Pancreas (tissue), 10 donors: ENCODE data around the gene MRPL46. TPM values are rescaled to one million over a fixed set of nuclear protein-coding genes. Genes with fewer than 3 reads are reported as not detected.
A peak's percentile ranks its signal among the peaks of the same experiment; 100 is the strongest.

Experiments
- ATAC-seq, 4 donors: fragments of 200-7000 bp; cut with Tn5 transposase; one replicate each; pipeline versions ENCODE4 v1.8.0 to v1.9.1; 2020; ENCODE audit warnings: mild to moderate bottlenecking in 4 of 4, moderate library complexity in 4 of 4
- DNase-seq, 6 donors: peaks; one replicate each; pipeline ENCODE4 v3.0.0-alpha.2; 2020
- FAIRE-seq: peaks from 2 replicates; lab custom pipeline; 2012; peaks lifted over from hg19 to GRCh38; lab: Jason Lieb, UNC
- H3K27ac ChIP-seq, 4 donors: fragments of 200-600 bp; sonication (generic); 1 replicate in 3 of 4; 2 replicates in 1 of 4; pipeline versions ENCODE4 v1.5.0 to v1.8.0; 2020
- H3K27me3 ChIP-seq, 4 donors: fragments of 200-600 bp; one replicate each; pipeline ENCODE4 v1.8.0; 2021
- H3K36me3 ChIP-seq, 3 donors: fragments of 200-600 bp; sonication (generic) in 1 of 3; one replicate each; pipeline versions ENCODE4 v1.5.0 to v1.8.0; 2020 to 2021
- H3K4me1 ChIP-seq, 3 donors: fragments of 200-600 bp; one replicate each; pipeline ENCODE4 v1.8.0; 2021
- H3K4me3 ChIP-seq, 4 donors: fragments of 200-600 bp; sonication (generic) in 2 of 4; one replicate each; pipeline versions ENCODE4 v1.5.0 to v1.8.0; 2020 to 2021
- H3K9me3 ChIP-seq, 4 donors: fragments of 200-600 bp; one replicate each; pipeline ENCODE4 v1.8.0; 2021
- WGBS, 2 donors: extraction: QIAGEN DNeasy Blood & Tissue Kit; methylation state at CpG; one replicate each; pipeline ENCODE4 v1.1.7; 2013; 5-methylcytosine and 5-hydroxymethylcytosine counted together
- intact Hi-C, 3 donors: fragments of 100-400 bp; cut with DNase I; formaldehyde crosslinking; loops; one replicate each; pipeline versions ENCODE4 v1.11.1 to v1.14.2; 2022
- polyA plus RNA-seq, 2 donors: library from polyadenylated mRNA; stranded (reverse); fragments of 200-250 nt; gene quantifications; one replicate each; pipeline ENCODE4 v1.2.3, GENCODE V29; 2013
- total RNA-seq, 6 donors: library from RNA; stranded (reverse); fragmentation: NEBNext Ultra II Directional in 4 of 6; extraction: Animal tissue kit (Norgen Biotek cat#: 25700) in 4 of 6; gene quantifications; one replicate each; pipeline versions ENCODE4 v1.2.1 to v1.2.4, GENCODE V29; 2021 to 2023
- TF ChIP-seq, protein P1 (sequence below), 4 donors: fragments of 200-600 bp; sonication (generic) in 3 of 4; IDR thresholded peaks; one replicate each; pipeline versions ENCODE4 v1.5.0 to v1.8.0; 2021; ENCODE audit warnings: antibody characterized with exemption in 4 of 4
- donor health status: healthy with polysubstance abuse.
- donor health status: DM: no; HTN: no; CAD: no; lungs with moderate emphysema.
- donor health status: DM: no; HTN: no; CAD: no.
- donor health status: control.
- donor health status: control.
- donor health status: Bipolar disorder and iron deficiency.
- donor health status: DM: yes; HTN: yes; CAD: no.
- donor health status: DM: no; HTN: no; CAD: no.
- donor health status: DM: no; HTN: no; CAD: no.
- donor health status: DM: yes; HTN: yes; CAD: no.

The MRPL46 gene
- total and polyA plus RNA-seq, 8 donors = 6.2 to 18.9 (median 9.1) TPM

DNA sequence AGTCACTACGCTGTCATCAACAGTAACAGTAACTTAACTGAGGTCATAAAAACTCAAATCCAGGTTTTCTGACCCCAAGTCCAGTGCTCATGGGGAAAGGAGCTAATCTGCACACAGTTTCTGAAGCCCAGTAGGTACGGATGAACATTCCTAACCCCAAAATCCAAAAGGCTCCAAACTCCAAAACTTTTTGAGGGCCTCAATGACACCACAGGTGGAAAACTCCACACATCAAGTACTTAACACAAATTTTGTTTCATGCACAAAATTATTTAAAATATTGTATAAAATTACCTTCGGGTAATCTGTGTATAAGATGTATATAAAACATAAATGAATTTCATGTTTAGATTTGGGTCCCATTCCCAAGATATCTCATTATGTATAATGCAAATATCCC is 10.5 kb downstream of the MRPL46 start:
- ATAC-seq (no peak), FAIRE-seq (no peak), DNase-seq (no peak)
- peaks cover 0 to 4% (median 0%) of the 10 kb centered on the region in 3 donors for H3K4me1 ChIP-seq
- TF ChIP-seq, protein P1, sequence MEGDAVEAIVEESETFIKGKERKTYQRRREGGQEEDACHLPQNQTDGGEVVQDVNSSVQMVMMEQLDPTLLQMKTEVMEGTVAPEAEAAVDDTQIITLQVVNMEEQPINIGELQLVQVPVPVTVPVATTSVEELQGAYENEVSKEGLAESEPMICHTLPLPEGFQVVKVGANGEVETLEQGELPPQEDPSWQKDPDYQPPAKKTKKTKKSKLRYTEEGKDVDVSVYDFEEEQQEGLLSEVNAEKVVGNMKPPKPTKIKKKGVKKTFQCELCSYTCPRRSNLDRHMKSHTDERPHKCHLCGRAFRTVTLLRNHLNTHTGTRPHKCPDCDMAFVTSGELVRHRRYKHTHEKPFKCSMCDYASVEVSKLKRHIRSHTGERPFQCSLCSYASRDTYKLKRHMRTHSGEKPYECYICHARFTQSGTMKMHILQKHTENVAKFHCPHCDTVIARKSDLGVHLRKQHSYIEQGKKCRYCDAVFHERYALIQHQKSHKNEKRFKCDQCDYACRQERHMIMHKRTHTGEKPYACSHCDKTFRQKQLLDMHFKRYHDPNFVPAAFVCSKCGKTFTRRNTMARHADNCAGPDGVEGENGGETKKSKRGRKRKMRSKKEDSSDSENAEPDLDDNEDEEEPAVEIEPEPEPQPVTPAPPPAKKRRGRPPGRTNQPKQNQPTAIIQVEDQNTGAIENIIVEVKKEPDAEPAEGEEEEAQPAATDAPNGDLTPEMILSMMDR (IDR thresholded peaks at IDR 0.05) = no peak
- H3K36me3 ChIP-seq = peaks cover 0 to 19% (median 17%) of the 10 kb centered on the region in 3 donors
- H3K27ac ChIP-seq = no peak overlapping the region
- H3K27me3 ChIP-seq = no peaks in the 10 kb centered on the region
- no peaks in the 10 kb centered on the region for H3K9me3 ChIP-seq
- 88 to 96% methylated on average over 3 of the region's 3 CpGs for WGBS, 2 donors
- no peak overlapping the region for H3K4me3 ChIP-seq
- intact Hi-C loops = no loop called here

DNA sequence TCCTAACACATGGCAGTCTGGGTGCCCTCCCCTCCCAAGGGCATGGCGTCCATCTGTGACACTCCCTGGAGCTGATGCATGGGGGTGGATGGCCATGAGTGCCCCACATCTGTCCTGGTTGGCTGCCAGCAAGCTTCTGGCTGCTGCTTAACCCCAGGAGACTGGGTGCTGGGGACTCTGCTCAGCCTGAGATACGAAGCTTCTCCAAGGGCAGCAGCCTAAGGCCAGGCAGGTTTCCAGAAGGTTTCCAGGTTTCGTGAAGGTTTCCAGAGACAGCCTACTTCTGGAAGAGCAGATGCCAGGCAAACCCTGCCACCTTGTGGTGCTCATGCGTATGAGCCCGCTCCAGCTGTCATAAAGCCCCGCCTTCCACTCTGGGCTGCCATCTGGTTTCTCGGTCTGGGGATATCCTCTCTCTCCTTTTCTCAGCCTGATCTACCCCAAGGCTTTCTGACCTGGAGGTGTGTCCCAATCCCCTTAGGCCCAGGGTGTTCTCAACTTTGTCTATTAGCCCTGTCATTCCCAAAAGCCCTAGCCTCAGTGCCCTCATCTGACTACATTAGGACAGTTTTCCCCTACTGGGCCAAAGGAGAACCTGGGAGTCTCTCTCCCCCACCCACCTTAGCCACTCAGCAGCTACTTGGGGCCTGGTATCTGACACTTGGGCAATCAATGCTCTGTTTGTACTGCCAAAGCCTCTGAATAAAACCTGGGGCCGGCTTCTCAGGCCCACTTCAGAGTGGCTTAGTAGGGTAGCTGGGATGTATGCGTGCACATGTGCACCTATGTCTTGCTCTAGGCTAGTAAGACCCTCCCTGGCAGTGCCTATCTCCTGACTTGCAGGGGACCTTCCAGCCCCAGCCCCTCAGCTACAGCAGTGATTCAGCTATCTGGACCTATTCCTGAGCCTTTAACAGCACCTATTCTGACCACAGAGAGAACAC is 12.0 kb downstream of the MRPL46 start:
- TF ChIP-seq, protein P1 (IDR thresholded peaks at IDR 0.05) = peak; percentile 51 to 67 (median 66)
- peaks cover 0 to 5% (median 0%) of the 10 kb centered on the region in 4 donors for H3K27me3 ChIP-seq
- H3K4me3 ChIP-seq = no peak overlapping the region
- no peaks in the 10 kb centered on the region for H3K9me3 ChIP-seq
- no peak for FAIRE-seq
- H3K4me1 ChIP-seq = peaks cover 0 to 4% (median 0%) of the 10 kb centered on the region in 3 donors
- DNase-seq = peak; percentile 49 to 77 (median 72)
- ATAC-seq = peak; percentile 88 to 99 (median 98)
- no peak overlapping the region for H3K27ac ChIP-seq
- H3K36me3 ChIP-seq = peaks cover 0 to 13% (median 12%) of the 10 kb centered on the region in 3 donors
- WGBS, 2 donors = 30% methylated on average over 9 of the region's 9 CpGs
- intact Hi-C loops = no loop called here

- intact Hi-C loops = no loop called here
- H3K27me3 ChIP-seq = peaks cover 0 to 5% (median 0%) of the 10 kb centered on the region in 4 donors
- no peak for DNase-seq
Observed at GRCh38 chr15:88454236-88454635, 13.0 kb downstream of the MRPL46 start.

GRCh38 chr15:88453651-88454050 is 13.5 kb downstream of the MRPL46 start:
- Histone ChIP-seq H3K4me1 (peaks cover 0 to 4% (median 0%) of the 10 kb centered on the region in 3 donors), H3K9me3 (no peaks in the 10 kb centered on the region), H3K36me3 (peaks cover 0 to 4% (median 0%) of the 10 kb centered on the region in 3 donors), H3K27ac (no peak overlapping the region), H3K27me3 (peaks cover 0 to 5% (median 0%) of the 10 kb centered on the region in 4 donors), H3K4me3 (no peak overlapping the region)
- ATAC-seq = no peak
- WGBS, 2 donors = 41 to 43% methylated on average over 1 of the region's 1 CpG
- TF ChIP-seq, protein P1 (IDR thresholded peaks at IDR 0.05) = no peak
- DNase-seq = no peak
- no peak for FAIRE-seq
- intact Hi-C loops = no loop called here

More at GRCh38 chr15:88454236-88454635, 13.0 kb downstream of the MRPL46 start:
- ATAC-seq (no peak), FAIRE-seq (no peak)
- H3K9me3 ChIP-seq = no peaks in the 10 kb centered on the region
- 69 to 80% methylated on average over 1 of the region's 1 CpG for WGBS, 2 donors
- H3K27ac ChIP-seq = no peak overlapping the region
- peaks cover 0 to 4% (median 0%) of the 10 kb centered on the region in 3 donors for H3K4me1 ChIP-seq
- H3K36me3 ChIP-seq = peaks cover 0 to 6% (median 3%) of the 10 kb centered on the region in 3 donors
- TF ChIP-seq, protein P1 (IDR thresholded peaks at IDR 0.05) = no peak
- no peak overlapping the region for H3K4me3 ChIP-seq
